DOHH2 (cell line): ENCODE results near the gene EMP1.

Source experiments
- EZH2phosphoT487 ChIP-seq: fragments of 200-600 bp; sonication (generic); IDR thresholded peaks from 2 replicates; pipeline ENCODE4 v1.6.1; 2017; ENCODE audit warnings: borderline replicate concordance, mild to moderate bottlenecking, antibody characterized with exemption, low read length, moderate library complexity, mixed read lengths
- TF ChIP-seq, protein P1 (sequence below): fragments of 200-600 bp; sonication (generic); IDR thresholded peaks from one replicate; pipeline ENCODE4 v1.5.1; 2014; ENCODE audit warnings: antibody characterized with exemption, mild to moderate bottlenecking, low read depth, low read length; ENCODE audit not compliant: poor library complexity, severe bottlenecking

GRCh38 chr12:13197526-13198143 is 1.1 kb downstream of the EMP1 start:
- TF ChIP-seq, protein P1, sequence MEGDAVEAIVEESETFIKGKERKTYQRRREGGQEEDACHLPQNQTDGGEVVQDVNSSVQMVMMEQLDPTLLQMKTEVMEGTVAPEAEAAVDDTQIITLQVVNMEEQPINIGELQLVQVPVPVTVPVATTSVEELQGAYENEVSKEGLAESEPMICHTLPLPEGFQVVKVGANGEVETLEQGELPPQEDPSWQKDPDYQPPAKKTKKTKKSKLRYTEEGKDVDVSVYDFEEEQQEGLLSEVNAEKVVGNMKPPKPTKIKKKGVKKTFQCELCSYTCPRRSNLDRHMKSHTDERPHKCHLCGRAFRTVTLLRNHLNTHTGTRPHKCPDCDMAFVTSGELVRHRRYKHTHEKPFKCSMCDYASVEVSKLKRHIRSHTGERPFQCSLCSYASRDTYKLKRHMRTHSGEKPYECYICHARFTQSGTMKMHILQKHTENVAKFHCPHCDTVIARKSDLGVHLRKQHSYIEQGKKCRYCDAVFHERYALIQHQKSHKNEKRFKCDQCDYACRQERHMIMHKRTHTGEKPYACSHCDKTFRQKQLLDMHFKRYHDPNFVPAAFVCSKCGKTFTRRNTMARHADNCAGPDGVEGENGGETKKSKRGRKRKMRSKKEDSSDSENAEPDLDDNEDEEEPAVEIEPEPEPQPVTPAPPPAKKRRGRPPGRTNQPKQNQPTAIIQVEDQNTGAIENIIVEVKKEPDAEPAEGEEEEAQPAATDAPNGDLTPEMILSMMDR = no peak
- no peak for TF ChIP-seq EZH2phosphoT487
